ENCODE measurements around the gene CECR2.

- TF ChIP-seq, protein P1, sequence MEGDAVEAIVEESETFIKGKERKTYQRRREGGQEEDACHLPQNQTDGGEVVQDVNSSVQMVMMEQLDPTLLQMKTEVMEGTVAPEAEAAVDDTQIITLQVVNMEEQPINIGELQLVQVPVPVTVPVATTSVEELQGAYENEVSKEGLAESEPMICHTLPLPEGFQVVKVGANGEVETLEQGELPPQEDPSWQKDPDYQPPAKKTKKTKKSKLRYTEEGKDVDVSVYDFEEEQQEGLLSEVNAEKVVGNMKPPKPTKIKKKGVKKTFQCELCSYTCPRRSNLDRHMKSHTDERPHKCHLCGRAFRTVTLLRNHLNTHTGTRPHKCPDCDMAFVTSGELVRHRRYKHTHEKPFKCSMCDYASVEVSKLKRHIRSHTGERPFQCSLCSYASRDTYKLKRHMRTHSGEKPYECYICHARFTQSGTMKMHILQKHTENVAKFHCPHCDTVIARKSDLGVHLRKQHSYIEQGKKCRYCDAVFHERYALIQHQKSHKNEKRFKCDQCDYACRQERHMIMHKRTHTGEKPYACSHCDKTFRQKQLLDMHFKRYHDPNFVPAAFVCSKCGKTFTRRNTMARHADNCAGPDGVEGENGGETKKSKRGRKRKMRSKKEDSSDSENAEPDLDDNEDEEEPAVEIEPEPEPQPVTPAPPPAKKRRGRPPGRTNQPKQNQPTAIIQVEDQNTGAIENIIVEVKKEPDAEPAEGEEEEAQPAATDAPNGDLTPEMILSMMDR (IDR thresholded peaks at IDR 0.05; ENCODE audit: low read depth, low read length, poor library complexity, severe bottlenecking) = no peak
- TF ChIP-seq EZH2phosphoT487 (IDR thresholded peaks at IDR 0.05; ENCODE audit: borderline replicate concordance, low read length) = no peak
Observed at GRCh38 chr22:17581056-17581455, 211.8 kb downstream of the CECR2 start.

Measured in DOHH2 (cell line).